Activated naive CD4-positive, alpha-beta T cell treated with anti-CD3 and anti-CD28 coated beads, Interleukin-2, amount 10 ng/mL, durations not matched to agents 7 days and 5 days (primary cell): ENCODE results near the gene SP9.

Source experiments
- CTCF ChIA-PET: fragments of 350-600 bp; sonication (Branson Sonifier 250); formaldehyde crosslinking; loops from one replicate; lab custom pipeline; 2021; ENCODE audit warnings: antibody characterized with exemption; lab: Charles Lee
- DNase-seq: peaks from one replicate; pipeline ENCODE4 v3.0.0-alpha.2; 2020
- H3K27ac Mint-ChIP-seq: one replicate; pipeline ENCODE4 v1.8.0; 2021; ENCODE audit warnings: mild to moderate bottlenecking, moderate library complexity, mixed read lengths
- H3K27me3 Mint-ChIP-seq: one replicate; pipeline ENCODE4 v1.8.0; 2021; ENCODE audit warnings: mild to moderate bottlenecking, mixed read lengths
- H3K36me3 Mint-ChIP-seq: one replicate; pipeline ENCODE4 v1.8.0; 2021; ENCODE audit warnings: mixed read lengths
- H3K4me1 Mint-ChIP-seq: one replicate; pipeline ENCODE4 v1.8.0; 2021; ENCODE audit warnings: mixed read lengths
- H3K4me3 Mint-ChIP-seq: one replicate; pipeline ENCODE4 v1.8.0; 2021; ENCODE audit warnings: mild to moderate bottlenecking, moderate library complexity, mixed read lengths
- H3K9me3 Mint-ChIP-seq: one replicate; pipeline ENCODE4 v1.8.0; 2021; ENCODE audit warnings: mixed read lengths

The SP9 gene

GRCh38 chr2:174328114-174328960 lies 6.4 kb upstream of the SP9 start:
- no peak for DNase-seq
- Mint-ChIP-seq H3K9me3 (no peaks in the 10 kb centered on the region), H3K4me1 (peaks cover 45% of the 10 kb centered on the region), H3K4me3 (no peak overlapping the region), H3K27me3 (peaks cover 100% of the 10 kb centered on the region), H3K27ac (peak overlapping the region; percentile 77), H3K36me3 (peaks cover 2% of the 10 kb centered on the region)
- CTCF ChIA-PET, result interaction anchor here (2.6 kb wide), 1 partner anchor 13 kb away, joined by 10 read pairs; no protein-coding TSS in a partner anchor

- H3K9me3 Mint-ChIP-seq, result no peaks in the 10 kb centered on the region
- peaks cover 53% of the 10 kb centered on the region for H3K4me1 Mint-ChIP-seq
- no peak overlapping the region for H3K4me3 Mint-ChIP-seq
- peaks cover 2% of the 10 kb centered on the region for H3K36me3 Mint-ChIP-seq
- no peak for DNase-seq
- CTCF ChIA-PET, result interaction anchor here (2.6 kb wide), 1 partner anchor 12 kb away, joined by 10 read pairs; no protein-coding TSS in a partner anchor
- H3K27ac Mint-ChIP-seq, result peak overlapping the region; percentile 77
- H3K27me3 Mint-ChIP-seq, result peaks cover 100% of the 10 kb centered on the region
These were observed 5.6 kb upstream of the SP9 start for GRCh38 chr2:174328961-174329715.

- no peak overlapping the region for H3K27ac Mint-ChIP-seq
- CTCF ChIA-PET, result interaction anchor here (1.1 to 2.1 kb wide), 2 partner anchors 10 to 929 kb away, joined by 3 to 6 read pairs; no protein-coding TSS in a partner anchor
These were observed 3.7 kb upstream of the SP9 start for GRCh38 chr2:174330945-174331594.

GRCh38 chr2:174331595-174332216 lies 3.0 kb upstream of the SP9 start:
- no peaks in the 10 kb centered on the region for H3K9me3 Mint-ChIP-seq
- no peak overlapping the region for H3K4me3 Mint-ChIP-seq
- peaks cover 51% of the 10 kb centered on the region for H3K4me1 Mint-ChIP-seq
- peaks cover 100% of the 10 kb centered on the region for H3K27me3 Mint-ChIP-seq
- no peak overlapping the region for H3K27ac Mint-ChIP-seq
- DNase-seq, result no peak
- peaks cover 4% of the 10 kb centered on the region for H3K36me3 Mint-ChIP-seq
- CTCF ChIA-PET, result interaction anchor here (0.6 to 2.1 kb wide), 2 partner anchors 10 to 128 kb away, joined by 3 to 6 read pairs; no protein-coding TSS in a partner anchor

More at GRCh38 chr2:174330945-174331594, 3.7 kb upstream of the SP9 start:
- DNase-seq, result no peak
- Mint-ChIP-seq H3K4me3 (no peak overlapping the region), H3K36me3 (peaks cover 4% of the 10 kb centered on the region), H3K27me3 (peaks cover 100% of the 10 kb centered on the region), H3K4me1 (peaks cover 55% of the 10 kb centered on the region), H3K9me3 (no peaks in the 10 kb centered on the region)

- Mint-ChIP-seq H3K36me3 (peaks cover 4% of the 10 kb centered on the region), H3K27me3 (peaks cover 100% of the 10 kb centered on the region), H3K9me3 (no peaks in the 10 kb centered on the region), H3K4me3 (no peak overlapping the region), H3K27ac (peak overlapping the region; percentile 71), H3K4me1 (peaks cover 44% of the 10 kb centered on the region)
- no peak for DNase-seq
- CTCF ChIA-PET, result interaction anchor here (0.6 to 2.1 kb wide), 2 partner anchors 9 to 129 kb away, joined by 3 to 6 read pairs; no protein-coding TSS in a partner anchor
These were observed 2.4 kb upstream of the SP9 start for GRCh38 chr2:174332217-174332963.

GRCh38 chr2:174333017-174333371 lies 1.8 kb upstream of the SP9 start:
- peak overlapping the region; percentile 43 for H3K4me3 Mint-ChIP-seq
- no peaks in the 10 kb centered on the region for H3K9me3 Mint-ChIP-seq
- CTCF ChIA-PET, result no interaction called here
- peaks cover 43% of the 10 kb centered on the region for H3K4me1 Mint-ChIP-seq
- no peak for DNase-seq
- H3K27me3 Mint-ChIP-seq, result peaks cover 100% of the 10 kb centered on the region
- peaks cover 4% of the 10 kb centered on the region for H3K36me3 Mint-ChIP-seq
- peak overlapping the region; percentile 71 for H3K27ac Mint-ChIP-seq

- H3K4me3 Mint-ChIP-seq, result peak overlapping the region; percentile 43
- CTCF ChIA-PET, result no interaction called here
- H3K9me3 Mint-ChIP-seq, result no peaks in the 10 kb centered on the region
- peaks cover 96% of the 10 kb centered on the region for H3K27me3 Mint-ChIP-seq
- H3K4me1 Mint-ChIP-seq, result peaks cover 41% of the 10 kb centered on the region
- H3K36me3 Mint-ChIP-seq, result peaks cover 2% of the 10 kb centered on the region
- no peak for DNase-seq
- H3K27ac Mint-ChIP-seq, result peak overlapping the region; percentile 71
These were observed 1.1 kb upstream of the SP9 start for GRCh38 chr2:174333372-174334277.

- DNase-seq, result no peak
- H3K4me1 Mint-ChIP-seq, result peaks cover 36% of the 10 kb centered on the region
- CTCF ChIA-PET, result no interaction called here
These were observed 457 bp upstream of the SP9 start for GRCh38 chr2:174334278-174334715.

GRCh38 chr2:174335254-174335987 lies 667 bp downstream of the SP9 start:
- H3K9me3 Mint-ChIP-seq, result no peaks in the 10 kb centered on the region
- peak overlapping the region; percentile 86 for H3K27ac Mint-ChIP-seq
- peaks cover 41% of the 10 kb centered on the region for H3K4me1 Mint-ChIP-seq
- peaks cover 2% of the 10 kb centered on the region for H3K36me3 Mint-ChIP-seq
- no peak for DNase-seq
- H3K4me3 Mint-ChIP-seq, result peak overlapping the region; percentile 55
- CTCF ChIA-PET, result no interaction called here
- H3K27me3 Mint-ChIP-seq, result peaks cover 96% of the 10 kb centered on the region

More at GRCh38 chr2:174334278-174334715, 457 bp upstream of the SP9 start:
- H3K27me3 Mint-ChIP-seq, result peaks cover 96% of the 10 kb centered on the region
- H3K36me3 Mint-ChIP-seq, result peaks cover 2% of the 10 kb centered on the region
- H3K4me3 Mint-ChIP-seq, result no peak overlapping the region
- no peaks in the 10 kb centered on the region for H3K9me3 Mint-ChIP-seq
- H3K27ac Mint-ChIP-seq, result peak overlapping the region; percentile 45

- Mint-ChIP-seq H3K27ac (no peak overlapping the region), H3K36me3 (peaks cover 2% of the 10 kb centered on the region), H3K4me1 (peaks cover 42% of the 10 kb centered on the region), H3K4me3 (no peak overlapping the region), H3K27me3 (peaks cover 96% of the 10 kb centered on the region), H3K9me3 (no peaks in the 10 kb centered on the region)
- CTCF ChIA-PET, result no interaction called here
- DNase-seq, result no peak
These were observed 1.3 kb downstream of the SP9 start for GRCh38 chr2:174335988-174336500.

GRCh38 chr2:174336501-174337336 lies 2.0 kb downstream of the SP9 start:
- Mint-ChIP-seq H3K9me3 (no peaks in the 10 kb centered on the region), H3K36me3 (peaks cover 5% of the 10 kb centered on the region), H3K27ac (peak overlapping the region; percentile 83), H3K27me3 (peaks cover 96% of the 10 kb centered on the region), H3K4me3 (peak overlapping the region; percentile 56), H3K4me1 (peaks cover 48% of the 10 kb centered on the region)
- CTCF ChIA-PET, result interaction anchor here (1.0 to 1.1 kb wide), 2 partner anchors 11 to 888 kb away, joined by 3 to 6 read pairs; no protein-coding TSS in a partner anchor
- no peak for DNase-seq
